Amniotic epithelial cell (primary cell): Measurements from ENCODE around the gene TBL3.

Source experiments
- DNase-seq: peaks from one replicate; pipeline ENCODE4 v3.0.0-alpha.2; 2010; ENCODE audit warnings: low read depth

TBL3 gene

GRCh38 chr16:1964506-1965395 lies 7.1 kb upstream of the TBL3 start, which contains the start of gene RPS2:
TSS of gene RPS2 (minus strand) at chr16:1964826. CDS start at chr16:1964625, 201 bp downstream.
- peak; percentile 98 for DNase-seq

GRCh38 chr16:1965396-1966001 lies 6.4 kb upstream of the TBL3 start:
- DNase-seq, result no peak

GRCh38 chr16:1966460-1966859 lies 5.4 kb upstream of the TBL3 start, which contains the start of gene RNF151:
TSS of gene RNF151 (plus strand) at chr16:1966856. CDS start at chr16:1966882, 26 bp downstream.
- DNase-seq, result no peak

GRCh38 chr16:1968146-1968953 lies 3.5 kb upstream of the TBL3 start:
- no peak for DNase-seq

- DNase-seq, result peak; percentile 12
Observed at GRCh38 chr16:1972490-1972877, 631 bp downstream of the TBL3 start.

- DNase-seq, result no peak
Observed at GRCh38 chr16:1973461-1974156, 1.8 kb downstream of the TBL3 start.

GRCh38 chr16:1974157-1975070 lies 2.6 kb downstream of the TBL3 start:
- DNase-seq, result no peak

GRCh38 chr16:1975432-1976215 lies 3.8 kb downstream of the TBL3 start:
- no peak for DNase-seq

- no peak for DNase-seq
Observed at GRCh38 chr16:1976216-1976520, 4.3 kb downstream of the TBL3 start.

GRCh38 chr16:1976951-1977874 lies 5.4 kb downstream of the TBL3 start:
- no peak for DNase-seq

- no peak for DNase-seq
Observed at GRCh38 chr16:1977875-1978268, 6.0 kb downstream of the TBL3 start.

GRCh38 chr16:1978476-1979120 lies 6.7 kb downstream of the TBL3 start:
- no peak for DNase-seq

- peak; percentile 16 for DNase-seq
Observed at GRCh38 chr16:1979271-1980029, 7.6 kb downstream of the TBL3 start.

GRCh38 chr16:1980030-1980769 lies 8.3 kb downstream of the TBL3 start:
- no peak for DNase-seq

GRCh38 chr16:1980770-1981087 lies 8.9 kb downstream of the TBL3 start:
- no peak for DNase-seq

GRCh38 chr16:1981398-1981836 lies 9.6 kb downstream of the TBL3 start, which contains the start of gene NOXO1:
TSS of gene NOXO1 (minus strand) at chr16:1981469. CDS start at chr16:1981179, 290 bp downstream.
- no peak for DNase-seq

- DNase-seq, result no peak
Observed at GRCh38 chr16:1982013-1982433, 10.2 kb downstream of the TBL3 start.
